ENCODE results near the gene RAPGEF4.

- no peak for TF ChIP-seq CTCF (tag by site-specific recombination; IDR thresholded peaks at IDR 0.05)
- no peak for TF ChIP-seq ZNF302 (tag by site-specific recombination; IDR thresholded peaks at IDR 0.05; ENCODE audit: low read depth)
- no peak for TF ChIP-seq ZNF501 (tag by site-specific recombination; IDR thresholded peaks at IDR 0.05)
- TF ChIP-seq YY1 (tag by site-specific recombination; IDR thresholded peaks at IDR 0.05), result no peak
- no peak for TF ChIP-seq KLF10 (tag by site-specific recombination; IDR thresholded peaks at IDR 0.05)
- no peak for TF ChIP-seq ZNF677 (tag by site-specific recombination; IDR thresholded peaks at IDR 0.05)
- no peak for TF ChIP-seq ZNF777 (tag by site-specific recombination; IDR thresholded peaks at IDR 0.05; ENCODE audit: borderline replicate concordance)
- TF ChIP-seq TCF7L2 (IDR thresholded peaks at IDR 0.05; ENCODE audit: borderline replicate concordance, low read depth, low read length), result no peak
- TF ChIP-seq SP2 (tag by site-specific recombination; IDR thresholded peaks at IDR 0.05), result no peak
Measured at GRCh38 chr2:173058097-173058496, 322.5 kb downstream of the RAPGEF4 start.
